ENCODE results near the gene ABHD6.
A peak's percentile ranks its signal among the peaks of the same experiment; 100 is the strongest.
"Not testable (repeated sequence)": the region's sequence is repeated elsewhere in the genome, so short reads cannot be mapped to it uniquely, and the experiment has no call there.

Gene ABHD6

GRCh38 chr3:58236527-58237237, 910 bp upstream of the ABHD6 start:
- DNase-seq: no peak
- in situ Hi-C loops (cut with MboI; ENCODE audit: low pct_unique_long_range_greater_than_20kb, low sequenced_read_pairs): no loop called here

GRCh38 chr3:58237941-58238681, 519 bp downstream of the ABHD6 start:
- in situ Hi-C loops (cut with MboI; ENCODE audit: low pct_unique_long_range_greater_than_20kb, low sequenced_read_pairs): no loop called here
- DNase-seq: peak; percentile 52

- in situ Hi-C loops (cut with MboI; ENCODE audit: low pct_unique_long_range_greater_than_20kb, low sequenced_read_pairs): no loop called here
These were observed 1.2 kb downstream of the ABHD6 start for GRCh38 chr3:58238830-58239229.

GRCh38 chr3:58241306-58242044, 3.9 kb downstream of the ABHD6 start:
- DNase-seq: no peak
- in situ Hi-C loops (cut with MboI; ENCODE audit: low pct_unique_long_range_greater_than_20kb, low sequenced_read_pairs): no loop called here

More at GRCh38 chr3:58238830-58239229, 1.2 kb downstream of the ABHD6 start:
- DNase-seq: no peak

- DNase-seq: no peak
- in situ Hi-C loops (cut with MboI; ENCODE audit: low pct_unique_long_range_greater_than_20kb, low sequenced_read_pairs): no loop called here
These were observed 4.7 kb downstream of the ABHD6 start for GRCh38 chr3:58242340-58242739.

- in situ Hi-C loops (cut with MboI; ENCODE audit: low pct_unique_long_range_greater_than_20kb, low sequenced_read_pairs); DNase-seq: not testable (repeated sequence)
These were observed 5.3 kb downstream of the ABHD6 start for GRCh38 chr3:58242860-58243259.

GRCh38 chr3:58243976-58244585, 6.5 kb downstream of the ABHD6 start:
- in situ Hi-C loops (cut with MboI; ENCODE audit: low pct_unique_long_range_greater_than_20kb, low sequenced_read_pairs): no loop called here
- DNase-seq: no peak

- in situ Hi-C loops (cut with MboI; ENCODE audit: low pct_unique_long_range_greater_than_20kb, low sequenced_read_pairs): no loop called here
- no peak for DNase-seq
These were observed 8.8 kb downstream of the ABHD6 start for GRCh38 chr3:58246148-58247047.

GRCh38 chr3:58249358-58250092, 11.9 kb downstream of the ABHD6 start:
- in situ Hi-C loops (cut with MboI; ENCODE audit: low pct_unique_long_range_greater_than_20kb, low sequenced_read_pairs): no loop called here
- DNase-seq: no peak

GRCh38 chr3:58250093-58250707, 12.6 kb downstream of the ABHD6 start:
- in situ Hi-C loops (cut with MboI; ENCODE audit: low pct_unique_long_range_greater_than_20kb, low sequenced_read_pairs): no loop called here
- DNase-seq: no peak

GRCh38 chr3:58251631-58252035, 14.0 kb downstream of the ABHD6 start:
- in situ Hi-C loops (cut with MboI; ENCODE audit: low pct_unique_long_range_greater_than_20kb, low sequenced_read_pairs): no loop called here

GRCh38 chr3:58254144-58254543, 16.6 kb downstream of the ABHD6 start:
- in situ Hi-C loops (cut with MboI; ENCODE audit: low pct_unique_long_range_greater_than_20kb, low sequenced_read_pairs): no loop called here
- DNase-seq: no peak

More at GRCh38 chr3:58251631-58252035, 14.0 kb downstream of the ABHD6 start:
- no peak for DNase-seq

GRCh38 chr3:58256061-58256460, 18.5 kb downstream of the ABHD6 start:
- in situ Hi-C loops (cut with MboI; ENCODE audit: low pct_unique_long_range_greater_than_20kb, low sequenced_read_pairs): no loop called here
- DNase-seq: no peak

GRCh38 chr3:58256511-58256910, 18.9 kb downstream of the ABHD6 start:
- no peak for DNase-seq
- in situ Hi-C loops (cut with MboI; ENCODE audit: low pct_unique_long_range_greater_than_20kb, low sequenced_read_pairs): no loop called here

- in situ Hi-C loops (cut with MboI; ENCODE audit: low pct_unique_long_range_greater_than_20kb, low sequenced_read_pairs): no loop called here
- DNase-seq: no peak
These were observed 20.9 kb downstream of the ABHD6 start for GRCh38 chr3:58258392-58259055.

GRCh38 chr3:58260261-58260731, 22.7 kb downstream of the ABHD6 start:
- peak; percentile 40 for DNase-seq
- in situ Hi-C loops (cut with MboI; ENCODE audit: low pct_unique_long_range_greater_than_20kb, low sequenced_read_pairs): no loop called here

- no peak for DNase-seq
- in situ Hi-C loops (cut with MboI; ENCODE audit: low pct_unique_long_range_greater_than_20kb, low sequenced_read_pairs): no loop called here
These were observed 23.1 kb downstream of the ABHD6 start for GRCh38 chr3:58260733-58261132.
